Ovary (tissue), 9 donors: ENCODE measurements around the gene GSTA2. TPM values are rescaled to one million over a fixed set of nuclear protein-coding genes. Genes with fewer than 3 reads are reported as not detected.

Experiments
- DNase-seq, 5 donors: peaks; one replicate each; pipeline ENCODE4 v3.0.0-alpha.2; 2019 to 2020
- H3K27ac ChIP-seq, 2 donors: fragments of 200-600 bp; one replicate each; pipeline versions ENCODE4 v1.5.1 to v1.8.0; 2019 to 2022
- H3K27me3 ChIP-seq: fragments of 200-600 bp; one replicate; pipeline ENCODE4 v1.8.0; 2022
- H3K36me3 ChIP-seq: fragments of 200-600 bp; sonication (generic); one replicate; pipeline ENCODE4 v1.5.1; 2019
- H3K4me1 ChIP-seq: one replicate; pipeline ENCODE4 v1.8.1; 2013; ENCODE audit warnings: mild to moderate bottlenecking, moderate library complexity; ENCODE audit not compliant: insufficient read depth
- H3K4me3 ChIP-seq: fragments of 200-600 bp; sonication (generic); one replicate; pipeline ENCODE4 v1.5.1; 2017
- H3K9me3 ChIP-seq, 2 donors: fragments of 200-600 bp in 1 of 2; sonication (generic) in 1 of 2; one replicate each; pipeline versions ENCODE4 v1.5.1 to v1.8.1; 2013 to 2019; ENCODE audit warnings: mild to moderate bottlenecking in 1 of 2, moderate library complexity in 1 of 2
- CTCF ChIP-seq, 3 donors: fragments of 450-650 bp in 2 of 3; fragments of 200-600 bp in 1 of 3; IDR thresholded peaks; one replicate each; pipeline versions ENCODE4 v1.5.1 to v1.8.0; 2016 to 2022; ENCODE audit warnings: antibody characterized with exemption in 3 of 3, mild to moderate bottlenecking in 1 of 3
- EP300 ChIP-seq: sonication (generic); formaldehyde crosslinking; IDR thresholded peaks from one replicate; pipeline ENCODE4 v1.6.1; 2017; ENCODE audit warnings: antibody characterized with exemption
- POLR2A ChIP-seq: fragments of 450-650 bp; IDR thresholded peaks from one replicate; pipeline ENCODE4 v1.6.1; 2017; ENCODE audit warnings: antibody characterized with exemption, mild to moderate bottlenecking, moderate library complexity
- WGBS, 3 donors: extraction: QIAGEN DNeasy Blood & Tissue Kit in 1 of 3; methylation state at CpG; one replicate each; pipeline versions ENCODE4 v1.1.5 to v1.1.7; 2013 to 2017; 5-methylcytosine and 5-hydroxymethylcytosine counted together
- intact Hi-C, 4 donors: fragments of 100-400 bp; cut with DNase I; formaldehyde crosslinking; loops; one replicate each; pipeline versions ENCODE4 v1.11.0 to v1.15.1; 2022 to 2023
- polyA plus RNA-seq, 2 donors: library from polyadenylated mRNA; stranded (reverse); fragments of 200-250 nt in 1 of 2; fragments of 350-450 nt in 1 of 2; fragmentation: Illumina TruSeq in 1 of 2; extraction: RNeasy Lipid Tissue Mini Kit (QIAGEN cat#74804) in 1 of 2; gene quantifications; one replicate each; pipeline ENCODE4 v1.2.3, GENCODE V29; 2013 to 2014
- total RNA-seq, 7 donors: library from RNA; depleted of rRNA in 2 of 7; stranded (reverse); fragments of >200 nt in 2 of 7; fragmentation: NEBNext Ultra II Directional in 3 of 7; extraction: Animal tissue kit (Norgen Biotek cat#: 25700) in 3 of 7; gene quantifications; one replicate each; pipeline versions ENCODE4 v1.1.0 to v1.2.4, GENCODE V29; 2016 to 2023
- donor health status: DM: no; HTN: no; CAD: no; lungs with moderate emphysema.
- donor health status: DM: no; HTN: no; CAD: no.
- donor health status: Bipolar disorder and iron deficiency.
- donor health status: DM: yes; HTN: yes; CAD: no.
- donor health status: DM: no; HTN: no; CAD: no.
- donor health status: DM: yes; HTN: yes; CAD: no.

The GSTA2 gene
- total and polyA plus RNA-seq, 9 donors = 0.46 to 2.0 (median 0.54) TPM; not detected in 4

- no peaks in the 10 kb centered on the region for H3K9me3 ChIP-seq
Measured at GRCh38 chr6:52734072-52734471, 29.2 kb downstream of the GSTA2 start.

GRCh38 chr6:52733172-52733571, 30.1 kb downstream of the GSTA2 start:
- intact Hi-C loops = no loop called here
- no peaks in the 10 kb centered on the region for H3K27me3 ChIP-seq
- WGBS, 3 donors = 92 to 100% (median 96%) methylated on average over 1 of the region's 1 CpG
- H3K4me1 ChIP-seq = no peaks in the 10 kb centered on the region
- H3K27ac ChIP-seq = no peak overlapping the region
- TF ChIP-seq POLR2A = no peak
- TF ChIP-seq EP300 = no peak
- TF ChIP-seq CTCF (IDR thresholded peaks at IDR 0.05) = no peak
- DNase-seq = no peak
- H3K4me3 ChIP-seq = no peak overlapping the region
- H3K9me3 ChIP-seq = no peaks in the 10 kb centered on the region
- no peaks in the 10 kb centered on the region for H3K36me3 ChIP-seq

More at GRCh38 chr6:52734072-52734471, 29.2 kb downstream of the GSTA2 start:
- H3K4me1 ChIP-seq = no peaks in the 10 kb centered on the region
- TF ChIP-seq POLR2A = no peak
- no peak for TF ChIP-seq CTCF (IDR thresholded peaks at IDR 0.05)
- no peak for TF ChIP-seq EP300
- H3K36me3 ChIP-seq = no peaks in the 10 kb centered on the region
- H3K4me3 ChIP-seq = no peak overlapping the region
- 94 to 96% (median 96%) methylated on average over 3 of the region's 3 CpGs for WGBS, 3 donors
- no peak overlapping the region for H3K27ac ChIP-seq
- no peaks in the 10 kb centered on the region for H3K27me3 ChIP-seq
- intact Hi-C loops = no loop called here
- no peak for DNase-seq

GRCh38 chr6:52731719-52732118, 31.6 kb downstream of the GSTA2 start:
- H3K27ac ChIP-seq = no peak overlapping the region
- intact Hi-C loops = no loop called here
- H3K27me3 ChIP-seq = no peaks in the 10 kb centered on the region

GRCh38 chr6:52729576-52729975, 33.7 kb downstream of the GSTA2 start:
- intact Hi-C loops = no loop called here
- WGBS, 3 donors = 28 to 32% (median 30%) methylated on average over 1 of the region's 1 CpG
- H3K27me3 ChIP-seq = no peaks in the 10 kb centered on the region
- no peaks in the 10 kb centered on the region for H3K9me3 ChIP-seq
- no peak overlapping the region for H3K27ac ChIP-seq
- TF ChIP-seq CTCF (IDR thresholded peaks at IDR 0.05) (no peak), POLR2A (no peak), EP300 (no peak)
- no peaks in the 10 kb centered on the region for H3K36me3 ChIP-seq
- no peak overlapping the region for H3K4me3 ChIP-seq
- DNase-seq = no peak
- no peaks in the 10 kb centered on the region for H3K4me1 ChIP-seq

More at GRCh38 chr6:52731719-52732118, 31.6 kb downstream of the GSTA2 start:
- WGBS, 3 donors = 65 to 80% (median 79%) methylated on average over 6 of the region's 6 CpGs
- Histone ChIP-seq H3K36me3 (no peaks in the 10 kb centered on the region), H3K4me3 (no peak overlapping the region), H3K4me1 (no peaks in the 10 kb centered on the region), H3K9me3 (no peaks in the 10 kb centered on the region)
- TF ChIP-seq POLR2A (no peak), CTCF (IDR thresholded peaks at IDR 0.05) (no peak), EP300 (no peak)
- DNase-seq = no peak
